ENCODE measurements around the gene KRT83. TPM values are rescaled to one million over a fixed set of nuclear protein-coding genes. Genes with fewer than 3 reads are reported as not detected.

Gene KRT83
- total RNA-seq, 4 donors from 2014 or later = 0.22 to 0.46 (median 0.40) TPM; not detected in 1

DNA sequence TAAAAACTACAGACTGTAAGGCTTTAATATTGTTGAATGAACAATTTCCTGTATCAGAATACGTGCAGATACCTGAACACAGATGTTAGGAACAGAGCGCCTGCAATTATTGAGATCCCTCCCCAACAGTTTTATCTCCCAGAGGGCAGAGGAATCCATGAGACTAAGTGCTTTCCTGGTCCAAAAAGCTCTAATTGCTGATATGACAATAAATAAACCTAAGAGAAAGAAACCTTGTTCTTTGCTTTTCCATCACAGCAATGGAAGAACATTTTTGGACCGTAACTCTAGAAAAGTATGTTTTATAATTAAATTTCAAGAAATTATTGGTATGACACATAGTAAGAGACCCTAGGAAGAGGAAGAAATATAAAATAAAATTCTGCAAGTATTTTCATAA lies 13.0 kb upstream of the KRT83 start:
- Histone ChIP-seq H3K27ac (no peak overlapping the region), H3K4me3 (replicated peaks in 1 of 3) (no peak overlapping the region), H3K36me3 (no peaks in the 10 kb centered on the region), H3K4me1 (peaks cover 6 to 16% of the 10 kb centered on the region in 2 donors), H3K9me3 (no peaks in the 10 kb centered on the region), H3K27me3 (no peaks in the 10 kb centered on the region)
- TF ChIP-seq POLR2A (IDR thresholded peaks at IDR 0.05) (no peak), CTCF (IDR thresholded peaks at IDR 0.05) (no peak)
- no peak for DNase-seq
- WGBS, 2 donors = 96% methylated on average over 3 of the region's 3 CpGs
- intact Hi-C loops (cut with DNase I) = no loop called here

GRCh38 chr12:52333321-52333720 lies 12.1 kb upstream of the KRT83 start:
- WGBS, 2 donors = 73 to 77% methylated on average over 3 of the region's 3 CpGs
- H3K36me3 ChIP-seq = no peaks in the 10 kb centered on the region
- peaks cover 6 to 17% of the 10 kb centered on the region in 2 donors for H3K4me1 ChIP-seq

GRCh38 chr12:52332381-52332780 lies 11.2 kb upstream of the KRT83 start:
- Histone ChIP-seq H3K4me3 (replicated peaks in 1 of 3) (no peak overlapping the region), H3K9me3 (no peaks in the 10 kb centered on the region), H3K36me3 (no peaks in the 10 kb centered on the region), H3K4me1 (peaks cover 6 to 26% of the 10 kb centered on the region in 2 donors), H3K27ac (peak overlapping the region; percentile 33 to 63 (median 49)), H3K27me3 (no peaks in the 10 kb centered on the region)
- no peak for TF ChIP-seq POLR2A (IDR thresholded peaks at IDR 0.05)
- no peak for TF ChIP-seq CTCF (IDR thresholded peaks at IDR 0.05)
- intact Hi-C loops (cut with DNase I) = no loop called here
- 86 to 100% methylated on average over 1 of the region's 1 CpG for WGBS, 2 donors
- no peak for DNase-seq

More at GRCh38 chr12:52333321-52333720, 12.1 kb upstream of the KRT83 start:
- H3K27ac ChIP-seq = no peak overlapping the region
- DNase-seq = no peak
- TF ChIP-seq POLR2A (IDR thresholded peaks at IDR 0.05) (no peak), CTCF (IDR thresholded peaks at IDR 0.05) (no peak)
- no peaks in the 10 kb centered on the region for H3K9me3 ChIP-seq
- no peaks in the 10 kb centered on the region for H3K27me3 ChIP-seq
- intact Hi-C loops (cut with DNase I) = no loop called here
- H3K4me3 ChIP-seq (replicated peaks in 1 of 3) = no peak overlapping the region

- Histone ChIP-seq H3K4me1 (peaks cover 6 to 30% of the 10 kb centered on the region in 2 donors), H3K27me3 (no peaks in the 10 kb centered on the region), H3K36me3 (no peaks in the 10 kb centered on the region), H3K27ac (peak overlapping the region in 2 of 3 donors; percentile 33 to 63), H3K9me3 (no peaks in the 10 kb centered on the region), H3K4me3 (replicated peaks in 1 of 3) (no peak overlapping the region)
- intact Hi-C loops (cut with DNase I) = no loop called here
- DNase-seq = peak; percentile 72 to 80
- WGBS, 2 donors = 35 to 36% methylated on average over 3 of the region's 3 CpGs
- TF ChIP-seq CTCF (IDR thresholded peaks at IDR 0.05) (no peak), POLR2A (IDR thresholded peaks at IDR 0.05) (no peak)
Measured at GRCh38 chr12:52331833-52332232, 10.6 kb upstream of the KRT83 start.

DNA sequence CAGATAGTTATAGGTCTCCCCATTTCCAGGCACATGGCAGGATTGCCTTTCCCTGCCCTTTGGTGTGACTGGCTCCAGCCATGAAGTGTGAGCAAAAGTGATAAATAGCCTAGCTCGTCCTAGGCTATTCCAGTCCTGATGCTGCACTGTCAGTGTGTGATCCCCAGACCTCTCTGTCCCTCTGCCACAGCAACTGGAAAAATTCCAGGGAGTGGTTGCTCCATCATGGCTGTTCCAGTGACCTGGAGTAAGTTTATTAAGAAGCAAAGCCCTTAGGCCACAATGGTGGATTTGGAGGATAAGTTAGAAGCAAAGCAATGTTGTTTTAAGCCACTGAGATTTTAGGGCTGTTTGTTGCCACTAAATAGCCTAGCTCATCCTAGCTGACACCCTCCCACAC lies 9.8 kb upstream of the KRT83 start:
- no peaks in the 10 kb centered on the region for H3K27me3 ChIP-seq
- DNase-seq = no peak
- no peak overlapping the region for H3K27ac ChIP-seq
- peaks cover 6 to 30% of the 10 kb centered on the region in 2 donors for H3K4me1 ChIP-seq
- H3K9me3 ChIP-seq = no peaks in the 10 kb centered on the region
- no peak overlapping the region for H3K4me3 ChIP-seq (replicated peaks in 1 of 3)
- H3K36me3 ChIP-seq = no peaks in the 10 kb centered on the region
- TF ChIP-seq POLR2A (IDR thresholded peaks at IDR 0.05) (no peak), CTCF (IDR thresholded peaks at IDR 0.05) (no peak)
- intact Hi-C loops (cut with DNase I) = no loop called here
- WGBS, 2 donors = 89 to 94% methylated on average over 1 of the region's 1 CpG

Measured in thyroid gland (tissue), 4 donors.